HepG2 (cell line): ENCODE measurements around the gene KRT17. TPM values are rescaled to one million over a fixed set of nuclear protein-coding genes. Genes with fewer than 3 reads are reported as not detected.

Experiments used
- CAMTA2 ChIP-seq: sonication (generic); formaldehyde crosslinking; IDR thresholded peaks from 2 replicates; pipeline ENCODE4 v1.4.0; 2020; ENCODE audit warnings: mild to moderate bottlenecking, missing genetic modification reagents, borderline replicate concordance
- CREB3 ChIP-seq: sonication (generic); formaldehyde crosslinking; IDR thresholded peaks from 2 replicates; pipeline ENCODE4 v1.5.0; 2020; ENCODE audit warnings: missing genetic modification reagents
- HNF4G ChIP-seq, 2 experiments: sonication (generic) in 1 of 2; formaldehyde crosslinking in 1 of 2; IDR thresholded peaks; 2 replicates each; pipeline versions ENCODE4 v1.4.0 to v1.6.1; 2011 to 2020; ENCODE audit warnings: borderline replicate concordance in 2 of 2, low read depth in 2 of 2, mild to moderate bottlenecking in 2 of 2, low read length in 1 of 2, missing genetic modification reagents in 1 of 2, moderate library complexity in 1 of 2
- HOXD1 ChIP-seq: sonication (generic); formaldehyde crosslinking; IDR thresholded peaks from 2 replicates; pipeline ENCODE4 v1.5.0; 2020; ENCODE audit warnings: missing genetic modification reagents
- KDM5A ChIP-seq: fragments of 200-600 bp; sonication (generic); IDR thresholded peaks from 2 replicates; pipeline ENCODE4 v1.7.0; 2018; ENCODE audit warnings: antibody characterized with exemption, mild to moderate bottlenecking, low read length, borderline replicate concordance
- KLF9 ChIP-seq: IDR thresholded peaks from 2 replicates; pipeline ENCODE4 v1.6.1; 2016; ENCODE audit warnings: low read depth
- PHF5A ChIP-seq: IDR thresholded peaks from one replicate; pipeline ENCODE4 v1.6.1; 2018; ENCODE audit warnings: low read depth, missing genetic modification reagents; ENCODE audit not compliant: unreplicated experiment
- SATB2 ChIP-seq: sonication (generic); formaldehyde crosslinking; IDR thresholded peaks from 2 replicates; pipeline ENCODE4 v1.5.0; 2020; ENCODE audit warnings: missing genetic modification reagents
- TCF12 ChIP-seq, 2 experiments: fragments of 450-650 bp in 1 of 2; sonication (generic) in 1 of 2; formaldehyde crosslinking in 1 of 2; IDR thresholded peaks; 2 replicates each; pipeline versions ENCODE4 v1.6.1 to v1.8.0; 2017 to 2022; ENCODE audit warnings: antibody characterized with exemption in 1 of 2, mild to moderate bottlenecking in 1 of 2, missing genetic modification reagents in 1 of 2, moderate library complexity in 1 of 2
- TFDP1 ChIP-seq: IDR thresholded peaks from 2 replicates; pipeline ENCODE4 v1.6.1; 2016; ENCODE audit warnings: missing compliant biosample characterization, missing genetic modification reagents, borderline replicate concordance
- THRA ChIP-seq: sonication (generic); formaldehyde crosslinking; IDR thresholded peaks from 2 replicates; pipeline ENCODE4 v1.4.0; 2020; ENCODE audit warnings: missing genetic modification reagents, borderline replicate concordance
- TOE1 ChIP-seq: sonication (generic); formaldehyde crosslinking; IDR thresholded peaks from 2 replicates; pipeline ENCODE4 v1.4.0; 2020; ENCODE audit warnings: mild to moderate bottlenecking, missing genetic modification reagents
- U2AF1 ChIP-seq: fragments of 200-400 bp; formaldehyde crosslinking; optimal IDR thresholded peaks from 2 replicates; pipeline ENCODE3; 2017; ENCODE audit warnings: mild to moderate bottlenecking, low read depth, low read length
- ZKSCAN5 ChIP-seq: sonication (generic); formaldehyde crosslinking; IDR thresholded peaks from 2 replicates; pipeline ENCODE4 v1.5.1; 2020; ENCODE audit warnings: mild to moderate bottlenecking, missing genetic modification reagents
- ZNF205 ChIP-seq: IDR thresholded peaks from 2 replicates; pipeline ENCODE4 v1.6.1; 2018; ENCODE audit warnings: missing biosample characterization, missing genetic modification reagents
- ZNF326 ChIP-seq: sonication (generic); formaldehyde crosslinking; IDR thresholded peaks from 2 replicates; pipeline ENCODE4 v1.4.0; 2020; ENCODE audit warnings: missing genetic modification reagents, borderline replicate concordance
- ZNF768 ChIP-seq: sonication (generic); formaldehyde crosslinking; IDR thresholded peaks from 2 replicates; pipeline ENCODE4 v1.4.0; 2020; ENCODE audit warnings: missing genetic modification reagents
- ZNF792 ChIP-seq: IDR thresholded peaks from 2 replicates; pipeline ENCODE4 v1.6.1; 2016
- polyA plus RNA-seq, 8 experiments: library from polyadenylated mRNA; depleted of rRNA in 3 of 8; stranded (reverse) in 7 of 8; unstranded in 1 of 8; fragments of >200 nt; fragmentation: Illumina TruSeq in 4 of 8; extraction: Trizol in 4 of 8; gene quantifications; 2 replicates each; pipeline versions ENCODE4 v1.2.1 to v1.2.3, GENCODE V29; 2011 to 2016; ENCODE audit warnings: low read depth in 4 of 8, missing spikeins in 1 of 8, mixed read lengths in 1 of 8; ENCODE audit not compliant: insufficient read depth in 1 of 8
- total RNA-seq, 5 experiments: library from RNA; depleted of rRNA; stranded (reverse); fragments of >200 nt; fragmentation: Illumina TruSeq; extraction: Trizol; gene quantifications; 2 replicates each; pipeline ENCODE4 v1.2.3, GENCODE V29; 2016; ENCODE audit warnings: low read depth in 1 of 5
- TF ChIP-seq, protein P1 (sequence below): sonication (generic); formaldehyde crosslinking; IDR thresholded peaks from 2 replicates; pipeline ENCODE4 v1.8.1; 2022; ENCODE audit warnings: mild to moderate bottlenecking, missing genetic modification reagents
- TF ChIP-seq, protein P2 (sequence below): sonication (generic); formaldehyde crosslinking; IDR thresholded peaks from 2 replicates; pipeline ENCODE4 v1.4.0; 2020; ENCODE audit warnings: missing genetic modification reagents

KRT17 gene
- total and polyA plus RNA-seq, 2 of the 13 experiments (the other 11 are each of a cell fraction or from before 2014, with no cell fraction given), result 0.38 to 0.82 TPM

DNA sequence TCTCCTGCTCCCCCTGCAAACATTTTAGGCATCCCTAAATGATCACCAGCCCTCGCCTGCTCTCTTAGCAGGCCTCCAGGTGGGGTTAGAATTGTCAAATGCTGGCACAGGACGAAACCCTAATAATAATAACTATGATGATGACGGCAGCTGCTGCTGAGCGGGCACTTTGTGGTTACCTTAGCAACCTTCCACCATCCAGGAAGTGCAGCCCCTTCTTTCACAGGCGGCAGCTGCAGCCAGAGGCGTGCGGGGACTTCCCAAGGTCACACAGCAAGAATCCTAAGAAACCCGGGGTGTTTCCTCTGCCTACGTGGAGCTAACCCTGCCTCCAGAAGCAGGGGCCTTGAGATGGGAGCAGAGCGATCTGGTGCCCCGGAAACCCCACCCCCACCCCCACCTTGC lies 41.9 kb upstream of the KRT17 start (continued):
- no peak for TF ChIP-seq CREB3 (CRISPR knock-in tag)
- TF ChIP-seq ZNF792 (CRISPR knock-in tag), result no peak
- TF ChIP-seq, protein P1, sequence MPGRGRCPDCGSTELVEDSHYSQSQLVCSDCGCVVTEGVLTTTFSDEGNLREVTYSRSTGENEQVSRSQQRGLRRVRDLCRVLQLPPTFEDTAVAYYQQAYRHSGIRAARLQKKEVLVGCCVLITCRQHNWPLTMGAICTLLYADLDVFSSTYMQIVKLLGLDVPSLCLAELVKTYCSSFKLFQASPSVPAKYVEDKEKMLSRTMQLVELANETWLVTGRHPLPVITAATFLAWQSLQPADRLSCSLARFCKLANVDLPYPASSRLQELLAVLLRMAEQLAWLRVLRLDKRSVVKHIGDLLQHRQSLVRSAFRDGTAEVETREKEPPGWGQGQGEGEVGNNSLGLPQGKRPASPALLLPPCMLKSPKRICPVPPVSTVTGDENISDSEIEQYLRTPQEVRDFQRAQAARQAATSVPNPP (CRISPR knock-in tag), result no peak
- peak; percentile 71; the same call in 1 of the 2 replicates for TF ChIP-seq ZNF768 (CRISPR knock-in tag)
- TF ChIP-seq KDM5A, result no peak
- no peak for TF ChIP-seq CAMTA2
- TF ChIP-seq HNF4G (IDR thresholded peaks at IDR 0.05; ENCODE audit: borderline replicate concordance, low read depth, low read length), result no peak
- TF ChIP-seq HNF4G (CRISPR knock-in tag; IDR thresholded peaks at IDR 0.05; ENCODE audit: borderline replicate concordance, low read depth), result no peak
- TF ChIP-seq PHF5A (CRISPR knock-in tag), result no peak
- TF ChIP-seq, protein P2, sequence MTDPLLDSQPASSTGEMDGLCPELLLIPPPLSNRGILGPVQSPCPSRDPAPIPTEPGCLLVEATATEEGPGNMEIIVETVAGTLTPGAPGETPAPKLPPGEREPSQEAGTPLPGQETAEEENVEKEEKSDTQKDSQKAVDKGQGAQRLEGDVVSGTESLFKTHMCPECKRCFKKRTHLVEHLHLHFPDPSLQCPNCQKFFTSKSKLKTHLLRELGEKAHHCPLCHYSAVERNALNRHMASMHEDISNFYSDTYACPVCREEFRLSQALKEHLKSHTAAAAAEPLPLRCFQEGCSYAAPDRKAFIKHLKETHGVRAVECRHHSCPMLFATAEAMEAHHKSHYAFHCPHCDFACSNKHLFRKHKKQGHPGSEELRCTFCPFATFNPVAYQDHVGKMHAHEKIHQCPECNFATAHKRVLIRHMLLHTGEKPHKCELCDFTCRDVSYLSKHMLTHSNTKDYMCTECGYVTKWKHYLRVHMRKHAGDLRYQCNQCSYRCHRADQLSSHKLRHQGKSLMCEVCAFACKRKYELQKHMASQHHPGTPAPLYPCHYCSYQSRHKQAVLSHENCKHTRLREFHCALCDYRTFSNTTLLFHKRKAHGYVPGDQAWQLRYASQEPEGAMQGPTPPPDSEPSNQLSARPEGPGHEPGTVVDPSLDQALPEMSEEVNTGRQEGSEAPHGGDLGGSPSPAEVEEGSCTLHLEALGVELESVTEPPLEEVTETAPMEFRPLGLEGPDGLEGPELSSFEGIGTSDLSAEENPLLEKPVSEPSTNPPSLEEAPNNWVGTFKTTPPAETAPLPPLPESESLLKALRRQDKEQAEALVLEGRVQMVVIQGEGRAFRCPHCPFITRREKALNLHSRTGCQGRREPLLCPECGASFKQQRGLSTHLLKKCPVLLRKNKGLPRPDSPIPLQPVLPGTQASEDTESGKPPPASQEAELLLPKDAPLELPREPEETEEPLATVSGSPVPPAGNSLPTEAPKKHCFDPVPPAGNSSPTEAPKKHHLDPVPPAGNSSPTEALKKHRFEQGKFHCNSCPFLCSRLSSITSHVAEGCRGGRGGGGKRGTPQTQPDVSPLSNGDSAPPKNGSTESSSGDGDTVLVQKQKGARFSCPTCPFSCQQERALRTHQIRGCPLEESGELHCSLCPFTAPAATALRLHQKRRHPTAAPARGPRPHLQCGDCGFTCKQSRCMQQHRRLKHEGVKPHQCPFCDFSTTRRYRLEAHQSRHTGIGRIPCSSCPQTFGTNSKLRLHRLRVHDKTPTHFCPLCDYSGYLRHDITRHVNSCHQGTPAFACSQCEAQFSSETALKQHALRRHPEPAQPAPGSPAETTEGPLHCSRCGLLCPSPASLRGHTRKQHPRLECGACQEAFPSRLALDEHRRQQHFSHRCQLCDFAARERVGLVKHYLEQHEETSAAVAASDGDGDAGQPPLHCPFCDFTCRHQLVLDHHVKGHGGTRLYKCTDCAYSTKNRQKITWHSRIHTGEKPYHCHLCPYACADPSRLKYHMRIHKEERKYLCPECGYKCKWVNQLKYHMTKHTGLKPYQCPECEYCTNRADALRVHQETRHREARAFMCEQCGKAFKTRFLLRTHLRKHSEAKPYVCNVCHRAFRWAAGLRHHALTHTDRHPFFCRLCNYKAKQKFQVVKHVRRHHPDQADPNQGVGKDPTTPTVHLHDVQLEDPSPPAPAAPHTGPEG (CRISPR knock-in tag), result no peak
- no peak for TF ChIP-seq TFDP1
- TF ChIP-seq ZKSCAN5, result no peak
- no peak for TF ChIP-seq TCF12 (IDR thresholded peaks at IDR 0.05)
- no peak for TF ChIP-seq TCF12 (CRISPR knock-in tag; IDR thresholded peaks at IDR 0.05)
- TF ChIP-seq HOXD1 (CRISPR knock-in tag), result no peak
- no peak; the same call in 1 of the 2 replicates for TF ChIP-seq THRA (CRISPR knock-in tag)
- no peak for TF ChIP-seq TOE1 (CRISPR knock-in tag)
- peak; percentile 58 for TF ChIP-seq U2AF1
- TF ChIP-seq ZNF205 (CRISPR knock-in tag), result peak; percentile 16; the same call in 1 of the 2 replicates
- no peak for TF ChIP-seq ZNF326 (CRISPR knock-in tag)
- no peak for TF ChIP-seq SATB2
- TF ChIP-seq KLF9 (CRISPR knock-in tag), result 0 out of 2 replicates have a peak, but pooled peaks have one; percentile 18
